K562 (cell line): ENCODE measurements around the gene KRTAP5-11. TPM values are rescaled to one million over a fixed set of nuclear protein-coding genes. Genes with fewer than 3 reads are reported as not detected.

Source experiments
- ATAC-seq: fragments of 200-7000 bp; cut with Tn5 transposase; 3 replicates; pipeline ENCODE4 v1.9.1; 2020; ENCODE audit warnings: moderate library complexity
- BruUV-seq: library from RNA; stranded (reverse); fragments of 400-500 nt; replicated peaks from 2 replicates; lab custom pipeline; 2021; lab: Mats Ljungman, UMichigan
- CTCF ChIA-PET: fragments of 300-600 bp; formaldehyde crosslinking; extraction: SDS; loops from one replicate; lab custom pipeline; 2021; ENCODE audit warnings: low intra/inter-chr PET ratio; lab: Yijun Ruan, JAX
- POLR2A ChIA-PET: fragments of 300-600, 350-650 bp; sonication (Branson Sonifier 250); formaldehyde crosslinking; extraction: SDS; loops from one replicate; lab custom pipeline; 2021; ENCODE audit warnings: antibody characterized with exemption, inconsistent platforms; lab: Yijun Ruan, JAX
- DNase-seq, 4 experiments: peaks; one replicate each; pipeline versions ENCODE4 v3.0.0 to v3.0.0-alpha.2; 2011 to 2018; ENCODE audit warnings: low spot score in 3 of 4, mixed read lengths in 3 of 4; ENCODE audit errors: extremely low read depth in 1 of 4
- FAIRE-seq: peaks from 2 replicates; lab custom pipeline; 2011; peaks lifted over from hg19 to GRCh38; lab: Jason Lieb, UNC
- H2AFZ ChIP-seq: 2 replicates; pipeline ENCODE4 v1.6.0; 2011; ENCODE audit warnings: low read depth, low read length, control low read depth, inconsistent platforms
- H3K27ac ChIP-seq: fragments of 200-600 bp; 3 replicates; pipeline ENCODE4 v1.8.0; 2011; ENCODE audit warnings: low read depth, mild to moderate bottlenecking, control low read depth, inconsistent platforms, low read length, moderate library complexity, mixed read lengths; ENCODE audit errors: extremely low read depth
- H3K27me3 ChIP-seq, 2 experiments: fragments of 300-600 bp in 1 of 2; 2 replicates in 1 of 2; 3 replicates in 1 of 2; pipeline versions ENCODE4 v1.6.0 to v1.8.0; 2011; ENCODE audit warnings: inconsistent platforms in 2 of 2, low read length in 2 of 2, mild to moderate bottlenecking in 1 of 2, mixed read lengths in 1 of 2, moderate library complexity in 1 of 2; ENCODE audit not compliant: control insufficient read depth in 2 of 2, insufficient read depth in 2 of 2
- H3K36me3 ChIP-seq: fragments of 300-600 bp; 3 replicates; pipeline ENCODE4 v1.8.0; 2011; ENCODE audit warnings: mild to moderate bottlenecking, low read length, inconsistent platforms; ENCODE audit not compliant: control insufficient read depth, insufficient read depth
- H3K4me1 ChIP-seq, 2 experiments: fragments of 200-600 bp in 1 of 2; replicated peaks in 1 of 2; 2 replicates in 1 of 2; 3 replicates in 1 of 2; pipeline versions ENCODE4 v1.5.1 to v1.8.0; 2011; ENCODE audit warnings: inconsistent platforms in 2 of 2, low read length in 2 of 2, mild to moderate bottlenecking in 1 of 2, mixed read lengths in 1 of 2, moderate library complexity in 1 of 2; ENCODE audit not compliant: control insufficient read depth in 2 of 2, insufficient read depth in 2 of 2
- H3K4me2 ChIP-seq: 2 replicates; pipeline ENCODE4 v1.6.1; 2011; ENCODE audit warnings: low read length, control low read depth, inconsistent platforms, mixed read lengths; ENCODE audit not compliant: insufficient read depth
- H3K4me3 ChIP-seq: fragments of 200-600 bp; sonication (generic), shearing (Covaris generic); 2 replicates; pipeline ENCODE4 v1.5.1; 2016; ENCODE audit warnings: control low read depth, inconsistent platforms
- H3K79me2 ChIP-seq: fragments of 200-600 bp; 3 replicates; pipeline ENCODE4 v1.8.0; 2011; ENCODE audit warnings: low read length, inconsistent platforms; ENCODE audit not compliant: control insufficient read depth, insufficient read depth
- H3K9ac ChIP-seq, 2 experiments: 2 replicates each; pipeline versions ENCODE4 v1.6.0 to v1.6.1; 2011; ENCODE audit warnings: low read depth in 2 of 2, low read length in 2 of 2, control low read depth in 1 of 2, inconsistent platforms in 1 of 2, mild to moderate bottlenecking in 1 of 2, mixed read lengths in 1 of 2; ENCODE audit not compliant: insufficient read depth in 1 of 2
- H3K9me1 ChIP-seq: one replicate; pipeline ENCODE4 v1.6.0; 2011; ENCODE audit warnings: inconsistent platforms, mild to moderate bottlenecking, low read length, moderate library complexity; ENCODE audit not compliant: control insufficient read depth, insufficient read depth
- H3K9me3 ChIP-seq: replicated peaks from 2 replicates; pipeline ENCODE4 v1.5.1; 2011; ENCODE audit warnings: low read depth, low read length, inconsistent platforms; ENCODE audit not compliant: control insufficient read depth, insufficient read depth
- H4K20me1 ChIP-seq: replicated peaks from 2 replicates; pipeline ENCODE4 v1.6.1; 2011; ENCODE audit warnings: low read length, inconsistent platforms, mixed read lengths; ENCODE audit not compliant: control insufficient read depth, insufficient read depth
- ARID4B ChIP-seq: sonication (generic); formaldehyde crosslinking; IDR thresholded peaks from 2 replicates; pipeline ENCODE4 v1.8.0; 2022; ENCODE audit warnings: mild to moderate bottlenecking, missing genetic modification reagents
- CEBPZ ChIP-seq: fragments of 150-350 bp; IDR thresholded peaks from 2 replicates; pipeline ENCODE4 v1.6.1; 2014; ENCODE audit warnings: low read depth, mild to moderate bottlenecking, low read length, borderline replicate concordance
- HMG20A ChIP-seq: fragments of 450-650 bp; formaldehyde crosslinking; conservative IDR thresholded peaks from 2 replicates; pipeline ENCODE4 v1.4.0; 2020; ENCODE audit warnings: mild to moderate bottlenecking, mixed read lengths
- LCOR ChIP-seq: sonication (generic); formaldehyde crosslinking; IDR thresholded peaks from 2 replicates; pipeline ENCODE4 v1.8.0; 2022; ENCODE audit warnings: mild to moderate bottlenecking, missing genetic modification reagents
- MTF1 ChIP-seq: fragments of 250-450 bp; sonication (Bioruptor Pico); IDR thresholded peaks from 2 replicates; pipeline ENCODE4 v1.9.0; 2021; ENCODE audit warnings: moderate library complexity, mild to moderate bottlenecking, inconsistent platforms, borderline replicate concordance
- NR2C2 ChIP-seq, 2 experiments: fragments of 200-800 bp in 1 of 2; sonication (Bioruptor generic) in 1 of 2; sonication (generic) in 1 of 2; formaldehyde crosslinking in 1 of 2; IDR thresholded peaks; 2 replicates each; pipeline versions ENCODE4 v1.6.1 to v1.8.0; 2016 to 2022; ENCODE audit warnings: mild to moderate bottlenecking in 1 of 2, missing compliant biosample characterization in 1 of 2, missing genetic modification characterization in 1 of 2, missing genetic modification reagents in 1 of 2
- POLR3G ChIP-seq: IDR thresholded peaks from 2 replicates; pipeline ENCODE4 v1.6.1; 2011; ENCODE audit not compliant: insufficient read length, insufficient replicate concordance; ENCODE audit errors: extremely low read depth
- RFX5 ChIP-seq: IDR thresholded peaks from 2 replicates; pipeline ENCODE4 v1.6.1; 2011; ENCODE audit warnings: low read depth, mild to moderate bottlenecking, improper control_type of control experiment, low read length
- ZNF384 ChIP-seq: IDR thresholded peaks from 2 replicates; pipeline ENCODE4 v1.6.1; 2012; ENCODE audit warnings: low read depth, low read length, improper control_type of control experiment
- ZNF512 ChIP-seq: IDR thresholded peaks from 2 replicates; pipeline ENCODE4 v1.6.1; 2016; ENCODE audit warnings: missing genetic modification characterization, missing compliant biosample characterization
- ZSCAN32 ChIP-seq: fragments of 450-650 bp; formaldehyde crosslinking; IDR thresholded peaks from 2 replicates; pipeline ENCODE4 v1.4.0; 2020; ENCODE audit warnings: mild to moderate bottlenecking, moderate library complexity
- WGBS: fragments of 100-300 bp; shearing (Covaris generic); methylation state at CpG from one replicate; pipeline ENCODE4 v1.1.6; 2016; ENCODE audit warnings: low coverage, mixed read lengths; ENCODE audit not compliant: insufficient coverage; ENCODE audit errors: missing lambda C conversion rate; 5-methylcytosine and 5-hydroxymethylcytosine counted together
- in situ Hi-C: fragments of 300-500 bp; cut with MboI; formaldehyde crosslinking; loops from 4 replicates; pipeline ENCODE4 v1.15.0; 2018; ENCODE audit warnings: inconsistent platforms, mixed read lengths
- intact Hi-C: fragments of 100-400 bp; cut with micrococcal nuclease; formaldehyde crosslinking; loops from 2 replicates; pipeline ENCODE4 v1.14.2; 2022
- polyA plus RNA-seq, 8 experiments: library from polyadenylated mRNA; depleted of rRNA in 4 of 8; stranded (reverse) in 5 of 8; unstranded in 3 of 8; fragments of >200 nt; fragmentation: Nextera tagmentation in 2 of 8; fragmentation: Illumina TruSeq in 1 of 8; extraction: Ambion mirVana in 2 of 8; extraction: Trizol in 1 of 8; gene quantifications; 2 replicates each; pipeline versions ENCODE4 v1.2.1 to v1.2.3, GENCODE V29; 2011 to 2014; ENCODE audit warnings: inconsistent platforms in 1 of 8, missing spikeins in 1 of 8
- total RNA-seq, 7 experiments: library from RNA; depleted of rRNA in 6 of 7; stranded (reverse); fragments of >200 nt in 6 of 7; fragmentation: Illumina TruSeq in 2 of 7; extraction: Trizol in 2 of 7; gene quantifications; 2 replicates each; pipeline versions ENCODE4 v1.2.1 to v1.2.3, GENCODE V29; 2011 to 2021; ENCODE audit warnings: low replicate concordance in 1 of 7

KRTAP5-11 gene
- total and polyA plus RNA-seq, 9 of the 15 experiments (the other 6 are each of a cell fraction or from before 2014, with no cell fraction given), result not detected

- no peak for TF ChIP-seq ZNF512 (tag)
- no peak for TF ChIP-seq MTF1 (CRISPR knock-in tag)
Observed at GRCh38 chr11:71551711-71552110, 31.0 kb downstream of the KRTAP5-11 start (continued).

GRCh38 chr11:71548716-71549151 is 33.9 kb downstream of the KRTAP5-11 start:
- no peaks in the 10 kb centered on the region for H3K9me1 ChIP-seq
- H3K4me1 ChIP-seq, result 0 out of 5 replicates have a peak, but pooled peaks cover 0 to 4% of the 10 kb centered on the region in 2 experiments
- ChIA-PET CTCF (no interaction called here), POLR2A (interaction anchor here (2.3 kb wide), 1 partner anchor 11 kb away, joined by 5 read pairs; the partner anchor contains the start of gene KRTAP5-8)
- no peaks in the 10 kb centered on the region for H3K9me3 ChIP-seq
- in situ Hi-C loops, result no loop called here
- 0% methylated on average over 5 of the region's 5 CpGs for WGBS
- peaks cover 23 to 59% of the 10 kb centered on the region in 2 experiments for H3K27me3 ChIP-seq
- H3K4me2 ChIP-seq, result no peak overlapping the region
- FAIRE-seq (no peak), ATAC-seq (no peak), DNase-seq (no peak)
- no peak overlapping the region for H2AFZ ChIP-seq
- no peaks in the 10 kb centered on the region for H3K36me3 ChIP-seq
- no peaks in the 10 kb centered on the region for H4K20me1 ChIP-seq
- intact Hi-C loops, result no loop called here
- H3K9ac ChIP-seq, result no peak overlapping the region
- BruUV-seq, result no TSS peak
- no peaks in the 10 kb centered on the region for H3K79me2 ChIP-seq
- no peak overlapping the region for H3K4me3 ChIP-seq
- no peak overlapping the region for H3K27ac ChIP-seq
- TF ChIP-seq CEBPZ (no peak), ZNF384 (no peak), HMG20A (no peak), POLR3G (no peak), ZSCAN32 (CRISPR knock-in tag) (no peak), ARID4B (CRISPR knock-in tag) (no peak), LCOR (CRISPR knock-in tag) (no peak), RFX5 (no peak), NR2C2 (CRISPR knock-in tag; IDR thresholded peaks at IDR 0.05) (no peak), NR2C2 (tag; IDR thresholded peaks at IDR 0.05) (no peak)
